Stimulated activated CD4-positive, alpha-beta T cell treated with anti-CD3 and anti-CD28 coated beads, Interleukin-1b, Interleukin-23, amount 100 ng/mL, for 48 hours (primary cell): ENCODE data around the gene NUP205.
"Not testable (repeated sequence)": the region's sequence is repeated elsewhere in the genome, so short reads cannot be mapped to it uniquely, and the experiment has no call there.

Source experiments
- DNase-seq: peaks from one replicate; pipeline ENCODE4 v3.0.0-alpha.2; 2020

NUP205 gene

GRCh38 chr7:135668852-135669395, 111.2 kb downstream of the NUP205 start:
- DNase-seq = not testable (repeated sequence)

- DNase-seq = no peak
These were observed 112.1 kb downstream of the NUP205 start for GRCh38 chr7:135669774-135670173.

GRCh38 chr7:135670179-135670578, 112.5 kb downstream of the NUP205 start:
- DNase-seq = no peak

- no peak for DNase-seq
These were observed 115.0 kb downstream of the NUP205 start for GRCh38 chr7:135672560-135673359.

GRCh38 chr7:135673360-135673706, 115.6 kb downstream of the NUP205 start:
- no peak for DNase-seq

GRCh38 chr7:135678612-135679575, 121.2 kb downstream of the NUP205 start:
- no peak for DNase-seq

- no peak for DNase-seq
These were observed 124.0 kb downstream of the NUP205 start for GRCh38 chr7:135681762-135682161.

GRCh38 chr7:135682191-135682590, 124.5 kb downstream of the NUP205 start:
- no peak for DNase-seq

GRCh38 chr7:135683609-135684008, 125.9 kb downstream of the NUP205 start:
- DNase-seq = no peak

GRCh38 chr7:135684136-135684535, 126.4 kb downstream of the NUP205 start:
- DNase-seq = no peak

GRCh38 chr7:135684699-135685098, 127.0 kb downstream of the NUP205 start:
- DNase-seq = no peak

GRCh38 chr7:135685306-135686084, 127.8 kb downstream of the NUP205 start:
- DNase-seq = no peak

- no peak for DNase-seq
These were observed 129.7 kb downstream of the NUP205 start for GRCh38 chr7:135687466-135687865.

GRCh38 chr7:135690566-135690965, 132.8 kb downstream of the NUP205 start:
- DNase-seq = no peak

- DNase-seq = no peak
These were observed 134.3 kb downstream of the NUP205 start for GRCh38 chr7:135692055-135692454.

GRCh38 chr7:135692606-135693005, 134.9 kb downstream of the NUP205 start:
- not testable (repeated sequence) for DNase-seq

GRCh38 chr7:135693558-135693957, 135.8 kb downstream of the NUP205 start:
- DNase-seq = no peak

- no peak for DNase-seq
These were observed 139.7 kb downstream of the NUP205 start for GRCh38 chr7:135697276-135698049.
